HG03432 (cell line): ENCODE results near the gene TRPM5.

Experiments used
- ATAC-seq: cut with Tn5 transposase; IDR thresholded peaks from one replicate; pipeline ENCODE4 v1.9.1; 2021; ENCODE audit warnings: mild to moderate bottlenecking, moderate library complexity; ENCODE audit not compliant: unreplicated experiment

TRPM5 gene

DNA sequence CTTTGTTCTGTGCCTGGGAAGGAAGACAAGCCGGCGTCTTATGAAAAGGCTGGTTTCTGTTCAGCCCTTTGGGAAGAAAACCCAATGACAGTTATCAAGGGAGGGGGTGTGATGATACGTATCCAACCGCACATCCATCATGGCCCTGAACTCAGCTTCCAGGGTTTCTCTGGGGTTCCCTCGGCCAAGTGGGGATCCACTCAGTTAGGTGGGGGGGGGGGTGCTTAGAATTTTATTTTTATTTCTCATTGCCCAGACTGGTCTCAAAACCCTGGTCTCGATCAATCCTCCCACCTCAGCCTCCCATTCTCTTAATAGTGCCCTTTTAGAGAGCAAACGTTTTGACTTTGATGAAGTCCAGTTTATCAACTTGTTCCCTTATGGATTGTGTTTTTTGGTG is 26.2 kb upstream of the TRPM5 start:
- no peak for ATAC-seq

DNA sequence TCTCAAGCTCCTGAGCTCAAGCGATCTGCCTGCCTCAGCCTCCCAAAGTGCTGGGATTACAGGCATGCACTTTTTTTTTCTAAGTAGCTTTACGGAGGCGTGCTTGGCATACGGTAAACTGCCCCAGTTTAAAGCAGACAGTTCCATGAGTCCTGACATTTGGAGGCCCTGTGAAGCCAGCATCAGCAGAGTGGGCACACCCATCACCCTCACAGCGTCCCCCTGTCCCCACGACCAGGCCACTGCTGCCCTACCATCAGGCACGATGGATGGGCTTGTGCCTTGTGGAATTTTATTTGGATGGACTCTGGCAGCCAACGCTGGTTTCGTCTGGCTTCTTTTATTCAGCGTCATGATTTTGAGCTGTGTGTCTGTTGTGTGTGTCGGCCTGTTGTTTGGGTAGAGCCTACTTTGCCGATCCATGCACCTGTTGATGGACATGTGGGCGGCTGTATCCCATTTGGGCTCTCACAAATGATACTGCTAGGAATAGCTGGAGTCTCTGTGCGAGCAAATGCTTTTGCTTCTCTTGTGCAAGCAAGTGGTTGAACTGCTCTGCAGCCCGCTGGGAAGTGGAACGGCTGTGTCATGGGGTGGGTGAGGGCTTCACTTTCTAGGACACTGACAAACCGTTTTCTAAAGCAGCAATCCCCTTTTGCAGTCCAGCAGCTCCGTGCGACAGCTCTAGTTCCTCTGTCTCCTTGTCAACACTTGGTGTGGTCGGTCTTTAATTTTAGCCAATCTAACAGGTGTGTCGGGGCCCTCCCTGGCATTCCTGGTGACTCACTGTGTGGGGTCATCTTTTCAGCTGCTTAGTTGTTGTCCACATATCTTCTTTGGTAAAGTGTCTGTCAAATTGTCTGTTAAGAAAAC is 24.3 kb upstream of the TRPM5 start:
- ATAC-seq = no peak

- no peak for ATAC-seq
Measured at GRCh38 chr11:2467695-2468055, 23.4 kb upstream of the TRPM5 start.

DNA sequence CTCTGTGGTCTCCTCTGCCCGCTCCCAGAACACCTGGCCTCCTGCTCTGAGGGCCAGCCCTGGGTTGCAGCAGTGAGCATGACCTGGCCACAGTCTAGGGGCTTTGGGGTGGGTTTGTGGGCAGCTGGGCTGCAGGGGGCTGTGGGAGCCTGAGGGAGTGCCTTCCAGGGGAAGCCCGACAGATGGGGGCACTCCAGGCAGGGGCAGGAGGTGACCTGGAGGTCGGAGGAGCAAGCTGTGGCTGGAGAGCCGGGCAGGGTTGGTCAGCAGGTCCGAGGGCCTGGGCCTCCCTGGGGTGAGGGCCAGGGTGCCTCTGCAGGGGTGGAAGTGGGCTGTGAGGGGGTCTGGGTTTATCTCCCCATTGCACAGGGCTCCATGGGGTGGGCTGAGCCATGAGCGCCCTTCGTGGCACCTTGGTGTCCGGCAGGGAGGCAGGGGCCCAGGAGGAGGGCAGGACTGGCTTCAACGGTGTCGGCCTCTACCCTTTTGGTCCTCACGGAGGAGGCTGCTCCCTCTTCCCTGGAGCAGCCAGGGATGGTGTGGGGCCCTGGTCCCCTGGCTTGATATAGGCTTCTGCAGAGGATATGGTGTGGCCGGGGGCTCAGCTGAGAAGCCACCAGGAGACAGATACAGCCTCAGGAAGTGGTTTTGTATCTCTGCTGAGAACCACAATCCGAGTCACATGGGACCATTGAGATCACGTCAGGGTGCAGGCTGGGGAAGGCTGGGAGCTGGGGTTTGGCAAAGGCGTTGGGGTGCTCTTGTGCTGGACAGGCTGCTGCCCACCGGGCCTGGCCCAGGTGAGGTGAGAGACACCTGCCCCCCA is 22.8 kb upstream of the TRPM5 start:
- no peak for ATAC-seq

DNA sequence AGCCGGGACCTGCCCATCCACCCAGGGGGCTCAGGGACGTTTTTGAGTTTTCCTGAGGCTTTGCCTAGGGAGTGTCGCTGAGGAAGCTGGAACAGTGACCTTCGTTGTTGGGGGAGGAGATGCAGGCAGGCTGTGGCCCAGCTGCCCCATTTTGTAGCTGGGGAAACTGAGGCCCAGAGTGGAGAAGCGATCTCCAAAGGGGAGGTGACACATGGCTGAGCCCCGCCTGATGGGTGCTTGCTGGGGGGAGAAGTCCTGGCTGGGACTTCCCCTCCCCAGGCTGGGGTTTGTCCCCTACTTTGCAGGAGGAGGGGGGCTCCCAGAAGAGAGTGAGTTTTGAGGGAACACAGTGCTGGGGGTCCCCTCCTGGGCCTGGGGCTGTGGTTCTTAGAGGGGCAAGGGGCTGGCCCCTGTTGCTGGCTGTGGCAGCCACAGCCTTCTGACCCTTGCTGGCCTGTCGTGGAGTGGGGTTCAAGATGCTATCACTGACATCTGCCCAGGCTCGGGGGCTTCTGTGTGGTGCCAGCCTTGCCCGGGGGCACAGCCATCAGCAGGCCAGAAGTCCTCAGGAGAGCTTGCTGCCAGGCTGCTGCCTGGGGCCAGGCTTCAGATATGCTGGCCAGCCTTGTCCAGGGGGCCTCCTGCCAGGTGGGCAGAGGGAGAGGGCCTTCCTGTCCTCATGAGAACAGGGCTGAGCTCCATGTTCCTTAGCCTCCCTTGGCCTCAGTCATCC is 21.9 kb upstream of the TRPM5 start:
- ATAC-seq = no peak

GRCh38 chr11:2465202-2466068 is 21.1 kb upstream of the TRPM5 start:
- no peak for ATAC-seq

DNA sequence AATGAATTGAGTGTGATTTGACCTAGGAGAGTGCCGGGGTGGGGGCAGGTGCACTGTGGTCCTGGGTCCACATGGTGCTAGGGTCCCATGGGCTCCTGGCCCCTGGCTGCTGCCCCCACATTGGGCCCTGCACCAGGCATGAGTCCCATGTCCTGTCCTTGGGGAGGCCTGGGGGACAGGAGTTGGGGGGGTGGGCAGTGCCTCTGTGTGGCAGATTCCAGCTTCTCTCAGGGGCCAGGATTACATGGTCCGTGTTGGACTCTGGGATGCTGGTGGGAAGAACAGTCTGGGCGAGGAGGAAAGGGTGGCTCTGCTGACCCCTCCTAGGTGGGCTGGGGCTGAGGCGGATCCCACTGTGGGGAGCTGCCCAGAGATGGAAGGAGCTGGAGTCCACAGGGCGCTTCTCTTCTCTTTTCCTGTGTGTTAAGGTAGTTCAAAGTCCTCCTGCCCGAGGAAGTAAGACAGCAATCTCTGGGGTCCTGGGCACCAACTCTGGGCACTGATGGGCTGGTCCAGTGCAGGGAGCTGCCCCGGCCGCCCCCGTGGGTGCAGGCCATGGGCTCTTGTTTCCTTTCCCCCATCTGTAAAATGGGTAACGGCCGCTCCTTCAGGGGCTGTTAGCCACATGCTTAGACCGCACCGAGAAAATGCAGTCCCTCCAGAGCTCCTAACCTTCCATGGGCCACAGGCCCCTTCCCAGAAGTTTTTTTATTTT is 20.3 kb upstream of the TRPM5 start:
- no peak for ATAC-seq

GRCh38 chr11:2463766-2464277 is 19.5 kb upstream of the TRPM5 start:
- no peak for ATAC-seq

GRCh38 chr11:2462986-2463765 is 18.9 kb upstream of the TRPM5 start:
- ATAC-seq = no peak

- no peak for ATAC-seq
Measured at GRCh38 chr11:2462543-2462985, 18.2 kb upstream of the TRPM5 start.

DNA sequence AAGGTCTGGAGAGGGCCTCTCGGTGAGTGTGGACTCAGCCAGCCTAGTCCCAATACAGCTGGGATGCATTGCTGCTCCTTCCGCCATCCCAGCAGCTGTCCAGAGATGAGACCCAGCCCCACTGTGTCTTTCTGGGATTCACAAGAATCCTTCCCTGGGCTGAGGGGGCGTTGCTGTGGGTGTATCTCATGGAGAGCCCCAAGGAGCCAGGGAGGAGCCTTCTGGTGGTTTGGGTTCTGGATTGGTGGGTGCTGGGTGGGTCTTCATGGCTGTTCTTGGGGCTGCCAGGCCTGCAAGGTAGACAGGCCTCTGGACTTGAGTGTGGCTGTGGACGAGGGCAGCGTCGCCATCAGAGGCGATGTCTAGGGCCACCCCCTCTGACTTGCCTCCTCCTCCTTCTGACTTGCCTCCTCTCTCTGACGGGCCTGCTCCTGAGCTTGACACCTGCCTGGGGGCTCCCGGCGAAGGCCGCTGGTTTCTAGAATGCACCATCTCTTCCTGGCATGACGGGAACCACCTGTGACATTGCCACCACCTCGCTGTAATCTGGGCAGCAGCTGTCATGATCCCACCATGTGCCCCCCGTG is 17.7 kb upstream of the TRPM5 start:
- no peak for ATAC-seq

DNA sequence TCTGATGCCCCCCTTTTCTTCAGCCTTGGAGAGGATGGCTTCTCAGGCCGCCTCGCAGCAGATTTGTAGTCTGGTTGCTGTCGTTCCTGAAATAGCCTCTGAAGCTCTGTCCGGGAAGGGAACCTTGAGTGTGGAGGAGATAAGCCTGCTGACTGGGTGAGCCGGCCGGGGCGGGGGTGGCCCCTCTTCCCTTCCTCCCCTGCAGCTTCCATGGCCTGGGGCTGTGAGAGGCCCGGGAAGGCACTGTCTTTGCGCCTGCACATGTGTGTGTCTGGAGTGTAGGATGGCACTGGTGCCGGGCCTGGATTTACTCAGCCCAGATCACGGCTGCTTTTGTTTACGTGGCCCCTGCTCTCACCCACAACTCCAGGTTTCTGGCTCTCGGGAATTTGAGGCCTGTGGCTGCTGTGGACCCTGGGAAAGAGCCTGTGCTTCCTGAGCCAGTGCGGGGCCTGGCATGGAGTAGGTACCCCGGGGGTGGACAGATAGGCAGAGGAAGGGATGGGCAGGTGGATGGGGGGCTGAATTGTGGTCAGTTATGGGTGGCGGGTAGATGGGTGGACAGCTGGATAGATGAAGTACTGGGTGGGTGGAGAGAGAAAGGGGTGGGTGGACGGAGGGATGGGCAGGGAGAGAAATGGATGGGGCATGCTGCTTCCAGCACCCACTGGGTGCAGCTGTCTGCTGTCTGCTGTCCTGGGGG is 17.1 kb upstream of the TRPM5 start:
- no peak for ATAC-seq

GRCh38 chr11:2460540-2461252 is 16.4 kb upstream of the TRPM5 start:
- ATAC-seq = no peak

- no peak for ATAC-seq
Measured at GRCh38 chr11:2459796-2460531, 15.7 kb upstream of the TRPM5 start.

DNA sequence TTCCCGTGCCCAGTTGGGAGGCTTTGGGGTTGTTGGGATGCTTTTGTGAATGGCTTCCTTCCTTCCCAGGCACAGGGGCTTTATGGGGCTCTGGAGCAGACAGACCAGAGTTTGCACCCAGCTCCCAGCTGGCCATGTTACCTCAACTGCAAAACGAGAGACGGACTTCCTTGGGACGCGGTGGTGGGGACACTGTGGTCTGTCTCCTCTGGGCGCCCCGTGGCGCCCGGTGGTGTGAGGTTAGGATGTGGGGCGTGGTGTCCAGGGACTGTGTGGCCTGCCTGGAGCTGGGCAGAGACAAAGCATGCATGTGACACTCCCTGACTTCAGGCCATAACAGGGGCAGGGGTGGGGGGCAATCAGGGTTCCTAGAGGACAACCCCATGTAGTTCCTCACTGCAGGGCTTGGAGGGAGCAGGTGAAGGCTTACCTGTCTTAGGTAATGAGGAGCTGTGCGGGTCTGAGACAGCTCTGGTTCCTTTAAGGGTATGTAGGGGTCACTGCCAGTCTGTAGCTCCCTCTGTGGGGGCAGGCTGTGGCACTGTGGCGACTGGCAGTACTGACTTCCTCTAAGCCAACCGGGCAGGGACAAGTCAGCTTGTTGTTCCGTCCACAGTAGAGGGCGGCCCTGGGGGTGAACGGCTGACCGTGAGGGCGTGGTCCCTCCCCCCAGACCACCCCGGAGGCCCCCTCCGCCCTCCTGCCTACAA is 14.9 kb upstream of the TRPM5 start:
- no peak for ATAC-seq

- no peak for ATAC-seq
Measured at GRCh38 chr11:2458321-2458720, 14.0 kb upstream of the TRPM5 start.
